HepG2 (cell line): ENCODE measurements around the gene TBC1D16. TPM values are rescaled to one million over a fixed set of nuclear protein-coding genes. Genes with fewer than 3 reads are reported as not detected.

Experiments used
- ATAC-seq: fragments of 200-7000 bp; cut with Tn5 transposase; 3 replicates; pipeline ENCODE4 v1.9.1; 2020; ENCODE audit warnings: mild to moderate bottlenecking, moderate library complexity
- BruUV-seq: library from RNA; stranded (reverse); fragments of 400-500 nt; replicated peaks from 2 replicates; lab custom pipeline; 2021; lab: Mats Ljungman, UMichigan
- CTCF ChIA-PET: fragments of 300-600 bp; formaldehyde crosslinking; extraction: SDS; loops from one replicate; lab custom pipeline; 2021; ENCODE audit warnings: low total read pairs, inconsistent platforms, low intra/inter-chr PET ratio; lab: Yijun Ruan, JAX
- POLR2A ChIA-PET: fragments of 350-600 bp; sonication (Branson Sonifier 250); formaldehyde crosslinking; loops from one replicate; lab custom pipeline; 2020; ENCODE audit warnings: antibody characterized with exemption, inconsistent platforms; lab: Yijun Ruan, JAX
- DNase-seq: peaks from one replicate; pipeline ENCODE4 v3.0.0-alpha.2; 2015; ENCODE audit warnings: low spot score
- FAIRE-seq: peaks from 3 replicates; lab custom pipeline; 2011; peaks lifted over from hg19 to GRCh38; lab: Jason Lieb, UNC
- H2AFZ ChIP-seq: one replicate; pipeline ENCODE4 v1.6.1; 2011; ENCODE audit warnings: low read length, inconsistent platforms
- H3K27ac ChIP-seq: fragments of 300-600 bp; 3 replicates; pipeline ENCODE4 v1.8.0; 2011; ENCODE audit warnings: mixed run types, mild to moderate bottlenecking, mixed read lengths, low read length, inconsistent platforms; ENCODE audit not compliant: insufficient read depth; ENCODE audit errors: extremely low read length
- H3K27me3 ChIP-seq, 2 experiments: fragments of 200-600 bp in 1 of 2; 2 replicates in 1 of 2; 3 replicates in 1 of 2; pipeline versions ENCODE4 v1.6.0 to v1.8.0; 2011; ENCODE audit warnings: low read length in 2 of 2, mild to moderate bottlenecking in 2 of 2, moderate library complexity in 2 of 2, inconsistent platforms in 1 of 2; ENCODE audit not compliant: insufficient read depth in 2 of 2, control insufficient read depth in 1 of 2
- H3K36me3 ChIP-seq, 2 experiments: fragments of 200-600 bp in 1 of 2; replicated peaks in 1 of 2; 2 replicates in 1 of 2; 3 replicates in 1 of 2; pipeline versions ENCODE4 v1.5.1 to v1.8.0; 2011; ENCODE audit warnings: low read length in 2 of 2, inconsistent platforms in 1 of 2; ENCODE audit not compliant: insufficient read depth in 2 of 2, control insufficient read depth in 1 of 2
- H3K4me1 ChIP-seq: 2 replicates; pipeline ENCODE4 v1.5.1; 2012; ENCODE audit warnings: low read length, inconsistent platforms; ENCODE audit not compliant: insufficient read depth
- H3K4me2 ChIP-seq: 2 replicates; pipeline ENCODE4 v1.6.0; 2011; ENCODE audit warnings: low read depth, low read length, inconsistent platforms
- H3K4me3 ChIP-seq, 3 experiments: fragments of 200-600 bp in 1 of 3; sonication (generic), shearing (Covaris generic) in 1 of 3; replicated peaks in 1 of 3; 2 replicates each; pipeline ENCODE4 v1.5.1; 2011 to 2016; ENCODE audit warnings: low read length in 3 of 3, inconsistent platforms in 2 of 3, low read depth in 2 of 3, mild to moderate bottlenecking in 2 of 3, control low read depth in 1 of 3, mixed read lengths in 1 of 3; ENCODE audit not compliant: insufficient read depth in 1 of 3
- H3K79me2 ChIP-seq: one replicate; pipeline ENCODE4 v1.6.1; 2011; ENCODE audit warnings: low read length, inconsistent platforms; ENCODE audit not compliant: insufficient read depth
- H3K9ac ChIP-seq: 2 replicates; pipeline ENCODE4 v1.6.0; 2011; ENCODE audit warnings: mild to moderate bottlenecking, low read depth, low read length, inconsistent platforms; ENCODE audit not compliant: insufficient read depth
- H3K9me3 ChIP-seq: 2 replicates; pipeline ENCODE4 v1.5.1; 2012; ENCODE audit warnings: mild to moderate bottlenecking, low read length
- H4K20me1 ChIP-seq: 2 replicates; pipeline ENCODE4 v1.6.0; 2011; ENCODE audit warnings: inconsistent platforms, mild to moderate bottlenecking, low read length, moderate library complexity; ENCODE audit not compliant: insufficient read depth
- KDM4B ChIP-seq: sonication (generic); formaldehyde crosslinking; IDR thresholded peaks from 2 replicates; pipeline ENCODE4 v1.4.0; 2020; ENCODE audit warnings: missing genetic modification reagents
- MAFK ChIP-seq, 2 experiments: IDR thresholded peaks in 1 of 2; conservative IDR thresholded peaks in 1 of 2; 2 replicates each; pipeline ENCODE4 v1.6.1; 2011; ENCODE audit warnings: improper control_type of control experiment in 2 of 2, low read length in 2 of 2
- NAIF1 ChIP-seq: sonication (generic); formaldehyde crosslinking; IDR thresholded peaks from 2 replicates; pipeline ENCODE4 v1.5.0; 2020; ENCODE audit warnings: mild to moderate bottlenecking, missing genetic modification reagents, borderline replicate concordance
- RAD21 ChIP-seq: fragments of 450-650 bp; formaldehyde crosslinking; IDR thresholded peaks from 2 replicates; pipeline ENCODE4 v1.5.0; 2020; ENCODE audit warnings: mild to moderate bottlenecking
- RBM22 ChIP-seq: fragments of 200-400 bp; formaldehyde crosslinking; optimal IDR thresholded peaks from 2 replicates; pipeline ENCODE3; 2017; ENCODE audit warnings: mild to moderate bottlenecking, low read length, moderate library complexity
- SOX13 ChIP-seq, 3 experiments: fragments of 450-650 bp in 1 of 3; sonication (generic) in 1 of 3; formaldehyde crosslinking in 1 of 3; IDR thresholded peaks in 2 of 3; conservative IDR thresholded peaks in 1 of 3; 2 replicates each; pipeline versions ENCODE4 v1.5.0 to v1.6.1; 2016 to 2020; ENCODE audit warnings: antibody characterized with exemption in 1 of 3, mild to moderate bottlenecking in 1 of 3, missing compliant biosample characterization in 1 of 3, missing genetic modification reagents in 1 of 3, moderate library complexity in 1 of 3
- SSRP1 ChIP-seq: IDR thresholded peaks from 2 replicates; pipeline ENCODE4 v1.6.1; 2016; ENCODE audit warnings: control low read depth
- ZFP36L1 ChIP-seq: sonication (generic); formaldehyde crosslinking; IDR thresholded peaks from 2 replicates; pipeline ENCODE4 v1.8.0; 2022; ENCODE audit warnings: mild to moderate bottlenecking, missing genetic modification reagents, moderate library complexity
- ZNF180 ChIP-seq: sonication (generic); formaldehyde crosslinking; IDR thresholded peaks from 2 replicates; pipeline ENCODE4 v1.4.0; 2020; ENCODE audit warnings: low read depth, missing genetic modification reagents, borderline replicate concordance
- ZNF530 ChIP-seq: sonication (generic); formaldehyde crosslinking; IDR thresholded peaks from 2 replicates; pipeline ENCODE4 v1.5.0; 2020; ENCODE audit warnings: low read depth, mild to moderate bottlenecking, missing genetic modification reagents
- ZNF557 ChIP-seq: sonication (generic); formaldehyde crosslinking; IDR thresholded peaks from 2 replicates; pipeline ENCODE4 v1.4.0; 2020; ENCODE audit warnings: missing genetic modification reagents
- ZNF749 ChIP-seq: sonication (generic); formaldehyde crosslinking; IDR thresholded peaks from 2 replicates; pipeline ENCODE4 v1.8.0; 2022; ENCODE audit warnings: mild to moderate bottlenecking, missing genetic modification reagents, moderate library complexity, borderline replicate concordance
- WGBS: methylation state at CpG from one replicate; pipeline ENCODE4 v1.1.6; 2017; ENCODE audit warnings: low lambda C conversion rate; 5-methylcytosine and 5-hydroxymethylcytosine counted together
- in situ Hi-C: cut with HindIII; loops from 2 replicates; pipeline ENCODE4 v1.10.0; 2017; ENCODE audit warnings: low pct_unique_long_range_greater_than_20kb; ENCODE audit not compliant: extremely low pct_ligation_motif_present
- intact Hi-C: fragments of 100-400 bp; cut with micrococcal nuclease; formaldehyde crosslinking; loops from one replicate; pipeline ENCODE4 v1.10.0; 2022; ENCODE audit not compliant: unreplicated experiment
- polyA plus RNA-seq, 8 experiments: library from polyadenylated mRNA; depleted of rRNA in 3 of 8; stranded (reverse) in 7 of 8; unstranded in 1 of 8; fragments of >200 nt; fragmentation: Illumina TruSeq in 4 of 8; extraction: Trizol in 4 of 8; gene quantifications; 2 replicates each; pipeline versions ENCODE4 v1.2.1 to v1.2.3, GENCODE V29; 2011 to 2016; ENCODE audit warnings: low read depth in 4 of 8, missing spikeins in 1 of 8, mixed read lengths in 1 of 8; ENCODE audit not compliant: insufficient read depth in 1 of 8
- total RNA-seq, 5 experiments: library from RNA; depleted of rRNA; stranded (reverse); fragments of >200 nt; fragmentation: Illumina TruSeq; extraction: Trizol; gene quantifications; 2 replicates each; pipeline ENCODE4 v1.2.3, GENCODE V29; 2016; ENCODE audit warnings: low read depth in 1 of 5
- TF ChIP-seq, protein P1 (sequence below): IDR thresholded peaks from 2 replicates; pipeline ENCODE4 v1.6.1; 2016
- TF ChIP-seq, protein P2 (sequence below): IDR thresholded peaks from 2 replicates; pipeline ENCODE4 v1.6.1; 2016; ENCODE audit warnings: missing compliant biosample characterization, missing genetic modification reagents, borderline replicate concordance
- TF ChIP-seq, protein P3 (sequence below): IDR thresholded peaks from 2 replicates; pipeline ENCODE4 v1.6.1; 2012; ENCODE audit warnings: inconsistent platforms
- TF ChIP-seq, protein P4 (sequence below): sonication (generic); formaldehyde crosslinking; IDR thresholded peaks from 2 replicates; pipeline ENCODE4 v1.4.0; 2020; ENCODE audit warnings: missing genetic modification reagents, borderline replicate concordance

The TBC1D16 gene
- total and polyA plus RNA-seq, 2 of the 13 experiments (the other 11 are each of a cell fraction or from before 2014, with no cell fraction given), result 14.9 to 24.9 TPM

DNA sequence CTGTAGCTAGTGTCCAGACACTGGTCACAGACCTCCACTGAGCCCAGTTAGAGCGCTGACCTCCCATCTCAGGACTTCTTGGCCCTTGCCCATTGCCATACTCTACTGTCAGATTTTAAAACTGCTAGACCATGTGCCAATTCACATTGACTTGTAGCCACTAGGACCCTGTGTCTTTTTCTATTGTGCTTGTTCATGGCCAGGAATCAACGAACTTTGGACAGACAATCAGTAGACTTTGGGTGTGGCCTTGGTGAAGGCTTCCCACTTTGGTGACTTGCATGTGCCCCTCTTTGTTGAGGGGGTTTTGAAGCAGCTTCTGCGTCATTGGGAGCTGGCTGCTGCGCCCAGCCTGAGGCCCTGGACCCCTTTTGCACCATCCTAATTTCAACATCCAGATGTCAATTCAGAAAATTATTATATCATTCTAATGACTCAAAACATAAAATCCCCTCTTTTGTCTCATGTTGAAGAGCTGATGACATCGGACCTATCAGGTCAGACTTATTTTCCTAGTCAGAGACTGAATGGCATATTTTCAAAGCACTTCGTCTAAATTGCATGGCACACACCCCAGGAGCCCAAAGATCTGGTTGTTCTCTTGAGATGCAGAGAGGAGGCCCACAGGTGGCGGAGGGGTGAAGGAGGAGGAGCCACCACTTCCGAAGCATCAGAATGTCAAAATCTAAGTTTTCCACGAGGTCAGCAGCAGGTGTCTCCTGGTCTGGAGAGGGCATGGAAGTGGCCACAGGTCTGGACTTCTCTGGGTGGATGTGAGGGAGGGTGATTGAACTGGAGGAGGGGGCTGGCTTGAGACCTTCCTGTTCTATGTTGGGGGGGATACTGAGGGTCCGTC is 103.0 kb downstream of the TBC1D16 start:
- TSS peak; percentile 60 for BruUV-seq
- no peak overlapping the region for H2AFZ ChIP-seq
- TF ChIP-seq, protein P1, sequence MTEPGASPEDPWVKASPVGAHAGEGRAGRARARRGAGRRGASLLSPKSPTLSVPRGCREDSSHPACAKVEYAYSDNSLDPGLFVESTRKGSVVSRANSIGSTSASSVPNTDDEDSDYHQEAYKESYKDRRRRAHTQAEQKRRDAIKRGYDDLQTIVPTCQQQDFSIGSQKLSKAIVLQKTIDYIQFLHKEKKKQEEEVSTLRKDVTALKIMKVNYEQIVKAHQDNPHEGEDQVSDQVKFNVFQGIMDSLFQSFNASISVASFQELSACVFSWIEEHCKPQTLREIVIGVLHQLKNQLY, result no peak
- no peak for TF ChIP-seq SOX13 (IDR thresholded peaks at IDR 0.05)
- TF ChIP-seq SOX13 (CRISPR knock-in tag; conservative IDR thresholded peaks at IDR 0.05 in 1 of 2, IDR thresholded peaks at IDR 0.05 in 1 of 2), result peak in 1 of 2 experiments; percentile 10; a peak in 1 of 4 replicates
- TF ChIP-seq SSRP1 (CRISPR knock-in tag), result peak; percentile 10; the same call in 1 of the 2 replicates
- TF ChIP-seq, protein P2, sequence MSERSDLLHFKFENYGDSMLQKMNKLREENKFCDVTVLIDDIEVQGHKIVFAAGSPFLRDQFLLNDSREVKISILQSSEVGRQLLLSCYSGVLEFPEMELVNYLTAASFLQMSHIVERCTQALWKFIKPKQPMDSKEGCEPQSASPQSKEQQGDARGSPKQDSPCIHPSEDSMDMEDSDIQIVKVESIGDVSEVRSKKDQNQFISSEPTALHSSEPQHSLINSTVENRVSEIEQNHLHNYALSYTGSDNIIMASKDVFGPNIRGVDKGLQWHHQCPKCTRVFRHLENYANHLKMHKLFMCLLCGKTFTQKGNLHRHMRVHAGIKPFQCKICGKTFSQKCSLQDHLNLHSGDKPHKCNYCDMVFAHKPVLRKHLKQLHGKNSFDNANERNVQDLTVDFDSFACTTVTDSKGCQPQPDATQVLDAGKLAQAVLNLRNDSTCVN, result no peak
- no peak for TF ChIP-seq ZNF749 (CRISPR knock-in tag)
- peak; percentile 62 for TF ChIP-seq RBM22
- TF ChIP-seq NAIF1 (CRISPR knock-in tag), result no peak
- TF ChIP-seq, protein P3, sequence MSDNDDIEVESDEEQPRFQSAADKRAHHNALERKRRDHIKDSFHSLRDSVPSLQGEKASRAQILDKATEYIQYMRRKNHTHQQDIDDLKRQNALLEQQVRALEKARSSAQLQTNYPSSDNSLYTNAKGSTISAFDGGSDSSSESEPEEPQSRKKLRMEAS, result peak; percentile 40; the same call in 1 of the 2 replicates
- peak in 1 of 2 experiments; percentile 8; a peak in 1 of 4 replicates for TF ChIP-seq MAFK (conservative IDR thresholded peaks at IDR 0.05 in 1 of 2, IDR thresholded peaks at IDR 0.05 in 1 of 2; ENCODE audit: low read length in 2 of 2)
- TF ChIP-seq RAD21, result no peak
- TF ChIP-seq ZNF180 (CRISPR knock-in tag), result no peak
- TF ChIP-seq ZNF530 (CRISPR knock-in tag), result peak; percentile 47; the same call in 1 of the 2 replicates
- no peak for TF ChIP-seq ZNF557 (CRISPR knock-in tag)
- TF ChIP-seq ZFP36L1, result no peak
- TF ChIP-seq, protein P4, sequence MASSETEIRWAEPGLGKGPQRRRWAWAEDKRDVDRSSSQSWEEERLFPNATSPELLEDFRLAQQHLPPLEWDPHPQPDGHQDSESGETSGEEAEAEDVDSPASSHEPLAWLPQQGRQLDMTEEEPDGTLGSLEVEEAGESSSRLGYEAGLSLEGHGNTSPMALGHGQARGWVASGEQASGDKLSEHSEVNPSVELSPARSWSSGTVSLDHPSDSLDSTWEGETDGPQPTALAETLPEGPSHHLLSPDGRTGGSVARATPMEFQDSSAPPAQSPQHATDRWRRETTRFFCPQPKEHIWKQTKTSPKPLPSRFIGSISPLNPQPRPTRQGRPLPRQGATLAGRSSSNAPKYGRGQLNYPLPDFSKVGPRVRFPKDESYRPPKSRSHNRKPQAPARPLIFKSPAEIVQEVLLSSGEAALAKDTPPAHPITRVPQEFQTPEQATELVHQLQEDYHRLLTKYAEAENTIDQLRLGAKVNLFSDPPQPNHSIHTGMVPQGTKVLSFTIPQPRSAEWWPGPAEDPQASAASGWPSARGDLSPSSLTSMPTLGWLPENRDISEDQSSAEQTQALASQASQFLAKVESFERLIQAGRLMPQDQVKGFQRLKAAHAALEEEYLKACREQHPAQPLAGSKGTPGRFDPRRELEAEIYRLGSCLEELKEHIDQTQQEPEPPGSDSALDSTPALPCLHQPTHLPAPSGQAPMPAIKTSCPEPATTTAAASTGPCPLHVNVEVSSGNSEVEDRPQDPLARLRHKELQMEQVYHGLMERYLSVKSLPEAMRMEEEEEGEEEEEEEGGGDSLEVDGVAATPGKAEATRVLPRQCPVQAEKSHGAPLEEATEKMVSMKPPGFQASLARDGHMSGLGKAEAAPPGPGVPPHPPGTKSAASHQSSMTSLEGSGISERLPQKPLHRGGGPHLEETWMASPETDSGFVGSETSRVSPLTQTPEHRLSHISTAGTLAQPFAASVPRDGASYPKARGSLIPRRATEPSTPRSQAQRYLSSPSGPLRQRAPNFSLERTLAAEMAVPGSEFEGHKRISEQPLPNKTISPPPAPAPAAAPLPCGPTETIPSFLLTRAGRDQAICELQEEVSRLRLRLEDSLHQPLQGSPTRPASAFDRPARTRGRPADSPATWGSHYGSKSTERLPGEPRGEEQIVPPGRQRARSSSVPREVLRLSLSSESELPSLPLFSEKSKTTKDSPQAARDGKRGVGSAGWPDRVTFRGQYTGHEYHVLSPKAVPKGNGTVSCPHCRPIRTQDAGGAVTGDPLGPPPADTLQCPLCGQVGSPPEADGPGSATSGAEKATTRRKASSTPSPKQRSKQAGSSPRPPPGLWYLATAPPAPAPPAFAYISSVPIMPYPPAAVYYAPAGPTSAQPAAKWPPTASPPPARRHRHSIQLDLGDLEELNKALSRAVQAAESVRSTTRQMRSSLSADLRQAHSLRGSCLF (CRISPR knock-in tag), result no peak
- peak; percentile 32; the same call in 1 of the 2 replicates for TF ChIP-seq KDM4B (CRISPR knock-in tag)

More for the DNA sequence above, 103.0 kb downstream of the TBC1D16 start:
- intact Hi-C loops (no loop called here), in situ Hi-C loops (no loop called here)
- H3K79me2 ChIP-seq, result no peaks in the 10 kb centered on the region
- peak; percentile 54 for DNase-seq
- no peak overlapping the region for H3K4me3 ChIP-seq
- H3K27me3 ChIP-seq, result no peaks in the 10 kb centered on the region
- H3K4me1 ChIP-seq, result peaks cover 87% of the 10 kb centered on the region
- peak overlapping the region; percentile 23 for H3K27ac ChIP-seq
- H3K36me3 ChIP-seq, result no peaks in the 10 kb centered on the region
- POLR2A ChIA-PET, result interaction anchor here (1.2 to 3.1 kb wide), 8 partner anchors 15 to 93 kb away, joined by 3 to 39 read pairs (median 18); partner anchors contain the start of gene CBX4
- CTCF ChIA-PET, result no interaction called here
- H4K20me1 ChIP-seq, result no peaks in the 10 kb centered on the region
- peak; percentile 47 for FAIRE-seq
- no peak overlapping the region for H3K9ac ChIP-seq
- no peaks in the 10 kb centered on the region for H3K9me3 ChIP-seq
- ATAC-seq, result no peak
- H3K4me2 ChIP-seq, result peak overlapping the region; percentile 66; the same call in 1 of the 2 replicates
- WGBS, result 82% methylated on average over 10 of the region's 10 CpGs
